OCI-LY7 (cell line): ENCODE results near the gene PSMC3. TPM values are rescaled to one million over a fixed set of nuclear protein-coding genes. Genes with fewer than 3 reads are reported as not detected.

Experiments
- BruUV-seq: library from RNA; stranded (reverse); fragments of 400-500 nt; replicated peaks from 2 replicates; lab custom pipeline; 2021; lab: Mats Ljungman, UMichigan
- CTCF ChIA-PET: fragments of 300-600 bp; sonication (Branson Sonifier 250); formaldehyde crosslinking; loops from one replicate; lab custom pipeline; 2022; ENCODE audit warnings: antibody characterized with exemption; ENCODE audit not compliant: unreplicated experiment; lab: Charles Lee
- POLR2A ChIA-PET: fragments of 300-600 bp; sonication (Branson Sonifier 250); formaldehyde crosslinking; loops from one replicate; lab custom pipeline; 2022; ENCODE audit warnings: antibody characterized with exemption; lab: Charles Lee
- DNase-seq: peaks from one replicate; pipeline ENCODE4 v3.0.0-alpha.2; 2015; ENCODE audit warnings: low spot score
- H2AFZ ChIP-seq: fragments of 200-600 bp; sonication (generic), shearing (Covaris generic); 2 replicates; pipeline ENCODE4 v1.6.1; 2014; ENCODE audit warnings: mild to moderate bottlenecking, antibody characterized with exemption, low read length, moderate library complexity
- H3K27ac ChIP-seq: fragments of 200-600 bp; sonication (generic); 2 replicates; pipeline ENCODE4 v1.5.1; 2014; ENCODE audit warnings: mixed run types, low read depth, mild to moderate bottlenecking, moderate library complexity, low read length, inconsistent platforms; ENCODE audit not compliant: poor library complexity, severe bottlenecking
- H3K36me3 ChIP-seq: fragments of 200-600 bp; sonication (generic); 2 replicates; pipeline ENCODE4 v1.6.1; 2014; ENCODE audit warnings: mild to moderate bottlenecking, antibody characterized with exemption, low read length, moderate library complexity, mixed read lengths; ENCODE audit not compliant: insufficient read depth
- H3K4me1 ChIP-seq: fragments of 200-600 bp; sonication (generic); 2 replicates; pipeline ENCODE4 v1.5.1; 2014; ENCODE audit warnings: mild to moderate bottlenecking, low read length; ENCODE audit not compliant: insufficient read depth, poor library complexity, severe bottlenecking
- H3K4me2 ChIP-seq: fragments of 200-600 bp; sonication (generic); 2 replicates; pipeline ENCODE4 v1.6.1; 2014; ENCODE audit warnings: mild to moderate bottlenecking, low read length
- H3K4me3 ChIP-seq: fragments of 200-600 bp; sonication (generic); 2 replicates; pipeline ENCODE4 v1.5.1; 2014; ENCODE audit warnings: mild to moderate bottlenecking, low read depth, low read length; ENCODE audit not compliant: poor library complexity, severe bottlenecking
- H3K79me2 ChIP-seq: fragments of 200-600 bp; sonication (generic); 2 replicates; pipeline ENCODE4 v1.6.1; 2016; ENCODE audit warnings: low read depth, mild to moderate bottlenecking, low read length, moderate library complexity, mixed read lengths; ENCODE audit not compliant: insufficient read depth
- H3K9me2 ChIP-seq: fragments of 200-600 bp; sonication (generic); 2 replicates; pipeline ENCODE4 v1.6.1; 2016; ENCODE audit warnings: mild to moderate bottlenecking, low read length, mixed read lengths; ENCODE audit not compliant: insufficient read depth
- H3K9me3 ChIP-seq: fragments of 200-600 bp; sonication (generic); 2 replicates; pipeline ENCODE4 v1.6.1; 2014; ENCODE audit warnings: mild to moderate bottlenecking, mixed run types, low read length, mixed read lengths
- H4K20me1 ChIP-seq: fragments of 200-600 bp; sonication (generic); 2 replicates; pipeline ENCODE4 v1.6.1; 2014; ENCODE audit warnings: mild to moderate bottlenecking, antibody characterized with exemption, low read length, moderate library complexity, mixed read lengths; ENCODE audit not compliant: insufficient read depth
- EZH2phosphoT487 ChIP-seq: fragments of 200-600 bp; sonication (generic); IDR thresholded peaks from 2 replicates; pipeline ENCODE4 v1.6.1; 2018; ENCODE audit warnings: low read depth, borderline replicate concordance, mild to moderate bottlenecking, mixed run types, antibody characterized with exemption, low read length, moderate library complexity, mixed read lengths
- intact Hi-C: fragments of 100-400 bp; cut with micrococcal nuclease; formaldehyde crosslinking; loops from one replicate; pipeline ENCODE4 v1.10.0; 2022; ENCODE audit not compliant: unreplicated experiment
- total RNA-seq, 2 experiments: library from RNA; depleted of rRNA in 1 of 2; stranded (reverse); fragments of >200 nt in 1 of 2; shearing (Covaris generic) in 1 of 2; gene quantifications; 2 replicates each; pipeline ENCODE4 v1.2.3, GENCODE V29; 2014 to 2022
- TF ChIP-seq, protein P1 (sequence below): fragments of 200-600 bp; sonication (generic); conservative IDR thresholded peaks from 2 replicates; pipeline ENCODE4 v1.5.1; 2014; ENCODE audit warnings: mild to moderate bottlenecking, antibody characterized with exemption, low read length, moderate library complexity, mixed read lengths

Gene PSMC3
- total RNA-seq, 2 experiments from 2014 or later, result 122 to 144 TPM

- peak; percentile 86 for DNase-seq
- Histone ChIP-seq H3K4me2 (peak overlapping the region; percentile 38; the same call in 1 of the 2 replicates), H3K4me3 (no peak overlapping the region), H3K27ac (no peak overlapping the region), H3K9me2 (no peaks in the 10 kb centered on the region), H3K9me3 (no peaks in the 10 kb centered on the region), H3K79me2 (no peaks in the 10 kb centered on the region), H3K4me1 (peaks cover 10% of the 10 kb centered on the region), H3K36me3 (no peaks in the 10 kb centered on the region), H2AFZ (peak overlapping the region; percentile 94), H4K20me1 (no peaks in the 10 kb centered on the region)
- TF ChIP-seq EZH2phosphoT487, result no peak
- TF ChIP-seq, protein P1, sequence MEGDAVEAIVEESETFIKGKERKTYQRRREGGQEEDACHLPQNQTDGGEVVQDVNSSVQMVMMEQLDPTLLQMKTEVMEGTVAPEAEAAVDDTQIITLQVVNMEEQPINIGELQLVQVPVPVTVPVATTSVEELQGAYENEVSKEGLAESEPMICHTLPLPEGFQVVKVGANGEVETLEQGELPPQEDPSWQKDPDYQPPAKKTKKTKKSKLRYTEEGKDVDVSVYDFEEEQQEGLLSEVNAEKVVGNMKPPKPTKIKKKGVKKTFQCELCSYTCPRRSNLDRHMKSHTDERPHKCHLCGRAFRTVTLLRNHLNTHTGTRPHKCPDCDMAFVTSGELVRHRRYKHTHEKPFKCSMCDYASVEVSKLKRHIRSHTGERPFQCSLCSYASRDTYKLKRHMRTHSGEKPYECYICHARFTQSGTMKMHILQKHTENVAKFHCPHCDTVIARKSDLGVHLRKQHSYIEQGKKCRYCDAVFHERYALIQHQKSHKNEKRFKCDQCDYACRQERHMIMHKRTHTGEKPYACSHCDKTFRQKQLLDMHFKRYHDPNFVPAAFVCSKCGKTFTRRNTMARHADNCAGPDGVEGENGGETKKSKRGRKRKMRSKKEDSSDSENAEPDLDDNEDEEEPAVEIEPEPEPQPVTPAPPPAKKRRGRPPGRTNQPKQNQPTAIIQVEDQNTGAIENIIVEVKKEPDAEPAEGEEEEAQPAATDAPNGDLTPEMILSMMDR, result peak; percentile 68
- ChIA-PET POLR2A (interaction anchor here (0.7 to 1.7 kb wide), 7 partner anchors 9 to 272 kb away, joined by 3 to 10 read pairs (median 3); partner anchors contain the start of gene AGBL2), CTCF (interaction anchor here (0.5 to 0.8 kb wide), 4 partner anchors 9 to 99 kb away, joined by 3 to 6 read pairs (median 4); no protein-coding TSS in a partner anchor)
- BruUV-seq, result no TSS peak
- intact Hi-C loops, result no loop called here
These were observed 16.9 kb upstream of the PSMC3 start for GRCh38 chr11:47443028-47443700.

DNA sequence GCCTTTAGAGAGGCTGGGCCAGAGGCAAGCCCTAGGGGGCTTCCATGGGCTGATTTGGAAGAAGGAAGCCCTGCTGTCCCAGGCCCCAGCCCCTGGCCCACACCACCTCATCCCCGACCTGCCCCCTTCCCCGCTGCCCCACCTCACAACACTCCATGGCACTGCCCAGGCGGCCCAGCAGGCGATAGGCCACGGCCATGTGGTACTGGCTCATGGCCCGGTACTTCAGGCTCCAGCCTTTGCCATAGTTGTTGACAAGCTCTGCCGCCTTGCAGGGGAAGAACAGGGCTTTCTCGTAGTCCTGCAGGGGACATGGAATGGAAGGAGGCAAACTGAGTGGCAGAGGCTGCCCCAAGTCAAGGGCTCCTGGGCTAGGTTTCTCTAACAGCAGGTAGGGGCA lies 16.3 kb upstream of the PSMC3 start:
- Histone ChIP-seq H3K4me3 (no peak overlapping the region), H3K9me3 (no peaks in the 10 kb centered on the region), H3K79me2 (no peaks in the 10 kb centered on the region), H3K9me2 (no peaks in the 10 kb centered on the region), H3K27ac (no peak overlapping the region), H3K4me2 (no peak overlapping the region), H3K36me3 (no peaks in the 10 kb centered on the region), H2AFZ (no peak overlapping the region; the same call in 1 of the 2 replicates), H3K4me1 (peaks cover 10% of the 10 kb centered on the region), H4K20me1 (no peaks in the 10 kb centered on the region)
- BruUV-seq, result no TSS peak
- DNase-seq, result no peak
- intact Hi-C loops, result no loop called here
- TF ChIP-seq, protein P1, result no peak
- no peak for TF ChIP-seq EZH2phosphoT487
- POLR2A ChIA-PET, result interaction anchor here (0.6 to 1.7 kb wide), 6 partner anchors 10 to 170 kb away, joined by 3 to 10 read pairs (median 3); no protein-coding TSS in a partner anchor
- CTCF ChIA-PET, result interaction anchor here (0.6 to 0.8 kb wide), 3 partner anchors 10 to 99 kb away, joined by 3 to 5 read pairs (median 3); no protein-coding TSS in a partner anchor

GRCh38 chr11:47441421-47441820 lies 15.2 kb upstream of the PSMC3 start:
- Histone ChIP-seq H3K4me3 (no peak overlapping the region), H3K9me3 (no peaks in the 10 kb centered on the region), H3K36me3 (no peaks in the 10 kb centered on the region), H3K27ac (no peak overlapping the region), H4K20me1 (no peaks in the 10 kb centered on the region), H3K4me1 (peaks cover 10% of the 10 kb centered on the region), H3K79me2 (no peaks in the 10 kb centered on the region), H3K4me2 (no peak overlapping the region), H2AFZ (no peak overlapping the region), H3K9me2 (no peaks in the 10 kb centered on the region)
- TF ChIP-seq EZH2phosphoT487, result no peak
- TF ChIP-seq, protein P1, result no peak
- no TSS peak for BruUV-seq
- intact Hi-C loops, result no loop called here
- ChIA-PET POLR2A (no interaction called here), CTCF (no interaction called here)
- DNase-seq, result no peak
